HUES64 (cell line): Measurements from ENCODE around the gene P2RY6.

Experiments
- H3K27ac ChIP-seq: 2 replicates; pipeline ENCODE4 v1.7.0; 2013; ENCODE audit warnings: low read depth, low read length, inconsistent platforms
- H3K27me3 ChIP-seq: 2 replicates; pipeline ENCODE4 v1.6.1; 2013; ENCODE audit warnings: mild to moderate bottlenecking, low read length; ENCODE audit not compliant: insufficient read depth
- H3K36me3 ChIP-seq: 2 replicates; pipeline ENCODE4 v1.6.1; 2013; ENCODE audit warnings: mild to moderate bottlenecking, low read length; ENCODE audit not compliant: insufficient read depth
- H3K4me1 ChIP-seq: 2 replicates; pipeline ENCODE4 v1.6.1; 2013; ENCODE audit warnings: mild to moderate bottlenecking, low read length, moderate library complexity; ENCODE audit not compliant: insufficient read depth
- H3K4me3 ChIP-seq: 2 replicates; pipeline ENCODE4 v1.5.1; 2013; ENCODE audit warnings: mild to moderate bottlenecking, low read length, moderate library complexity
- H3K9ac ChIP-seq: 2 replicates; pipeline ENCODE4 v1.6.1; 2013; ENCODE audit warnings: mild to moderate bottlenecking, low read depth, low read length
- H3K9me3 ChIP-seq: 2 replicates; pipeline ENCODE4 v1.6.1; 2013; ENCODE audit warnings: low read depth, low read length; ENCODE audit not compliant: insufficient read depth
- WGBS: fragments of 150-250, 120-280 bp; methylation state at CpG from one replicate; pipeline ENCODE4 v1.1.7; 2013; ENCODE audit warnings: missing lambda C conversion rate; 5-methylcytosine and 5-hydroxymethylcytosine counted together

P2RY6 gene

GRCh38 chr11:73314117-73314961, 42.2 kb downstream of the P2RY6 start:
- no peak overlapping the region for H3K9ac ChIP-seq
- H3K27ac ChIP-seq: no peak overlapping the region
- H3K4me1 ChIP-seq: peaks cover 18% of the 10 kb centered on the region; the same call in 1 of the 2 replicates
- no peak overlapping the region for H3K4me3 ChIP-seq
- H3K27me3 ChIP-seq: peaks cover 14% of the 10 kb centered on the region
- 66% methylated on average over 11 of the region's 11 CpGs for WGBS
- no peaks in the 10 kb centered on the region for H3K9me3 ChIP-seq
- no peaks in the 10 kb centered on the region for H3K36me3 ChIP-seq

GRCh38 chr11:73315293-73316020, 43.3 kb downstream of the P2RY6 start:
- no peaks in the 10 kb centered on the region for H3K36me3 ChIP-seq
- H3K4me3 ChIP-seq: no peak overlapping the region
- no peaks in the 10 kb centered on the region for H3K9me3 ChIP-seq
- no peak overlapping the region for H3K9ac ChIP-seq
- H3K4me1 ChIP-seq: peaks cover 14% of the 10 kb centered on the region; the same call in 1 of the 2 replicates
- 54% methylated on average over 7 of the region's 9 CpGs for WGBS
- no peak overlapping the region for H3K27ac ChIP-seq
- peaks cover 3% of the 10 kb centered on the region; the same call in 1 of the 2 replicates for H3K27me3 ChIP-seq

- no peak overlapping the region for H3K27ac ChIP-seq
- H3K4me1 ChIP-seq: peaks cover 17% of the 10 kb centered on the region; the same call in 1 of the 2 replicates
- H3K9ac ChIP-seq: no peak overlapping the region
- no peaks in the 10 kb centered on the region for H3K36me3 ChIP-seq
- no peaks in the 10 kb centered on the region for H3K9me3 ChIP-seq
- WGBS: 86% methylated on average over 1 of the region's 1 CpG
- no peak overlapping the region for H3K4me3 ChIP-seq
- H3K27me3 ChIP-seq: no peaks in the 10 kb centered on the region; the same call in 1 of the 2 replicates
Observed at GRCh38 chr11:73316422-73316821, 44.3 kb downstream of the P2RY6 start.

- WGBS: 93% methylated on average over 4 of the region's 4 CpGs
- no peaks in the 10 kb centered on the region for H3K36me3 ChIP-seq
- H3K4me3 ChIP-seq: no peak overlapping the region
- no peaks in the 10 kb centered on the region for H3K9me3 ChIP-seq
- H3K27ac ChIP-seq: no peak overlapping the region
- H3K9ac ChIP-seq: no peak overlapping the region
- no peaks in the 10 kb centered on the region; the same call in 1 of the 2 replicates for H3K27me3 ChIP-seq
- H3K4me1 ChIP-seq: peaks cover 26% of the 10 kb centered on the region
Observed at GRCh38 chr11:73317373-73317772, 45.2 kb downstream of the P2RY6 start.

DNA sequence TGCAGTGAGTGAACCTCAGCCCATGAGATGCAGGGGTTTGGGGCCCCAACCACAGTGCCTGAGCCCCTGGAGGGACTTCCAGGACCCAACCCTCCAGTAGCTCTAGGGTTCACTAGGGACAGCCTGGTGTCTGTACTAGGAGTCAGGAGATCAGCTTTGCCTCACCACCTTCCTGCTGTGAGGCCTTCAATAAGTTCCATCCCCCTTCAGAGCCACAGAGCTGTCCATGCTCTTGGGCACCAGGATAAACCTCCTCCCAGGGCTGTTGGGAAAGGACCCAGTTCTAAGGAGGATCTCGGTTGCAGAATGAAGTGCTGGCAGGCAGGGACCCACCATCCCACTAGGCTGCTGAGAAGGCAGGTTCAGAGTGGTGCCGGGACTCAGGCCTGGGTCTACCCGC, 45.7 kb downstream of the P2RY6 start:
- Histone ChIP-seq H3K27me3 (no peaks in the 10 kb centered on the region; the same call in 1 of the 2 replicates), H3K4me1 (peaks cover 31% of the 10 kb centered on the region), H3K4me3 (no peak overlapping the region), H3K27ac (no peak overlapping the region), H3K36me3 (no peaks in the 10 kb centered on the region), H3K9ac (no peak overlapping the region), H3K9me3 (no peaks in the 10 kb centered on the region)
- 88% methylated on average over 3 of the region's 3 CpGs for WGBS

- Histone ChIP-seq H3K36me3 (no peaks in the 10 kb centered on the region), H3K9ac (no peak overlapping the region), H3K4me1 (peaks cover 34% of the 10 kb centered on the region), H3K9me3 (no peaks in the 10 kb centered on the region), H3K27me3 (no peaks in the 10 kb centered on the region; the same call in 1 of the 2 replicates), H3K4me3 (no peak overlapping the region), H3K27ac (no peak overlapping the region)
- WGBS: 95% methylated on average over 8 of the region's 8 CpGs
Observed at GRCh38 chr11:73318501-73319011, 46.4 kb downstream of the P2RY6 start.

- WGBS: 81% methylated on average over 9 of the region's 10 CpGs
- Histone ChIP-seq H3K27me3 (no peaks in the 10 kb centered on the region; the same call in 1 of the 2 replicates), H3K9me3 (no peaks in the 10 kb centered on the region), H3K4me1 (peaks cover 33% of the 10 kb centered on the region), H3K36me3 (no peaks in the 10 kb centered on the region), H3K27ac (no peak overlapping the region), H3K4me3 (no peak overlapping the region), H3K9ac (no peak overlapping the region)
Observed at GRCh38 chr11:73320763-73321603, 48.8 kb downstream of the P2RY6 start.

GRCh38 chr11:73321604-73322381, 49.7 kb downstream of the P2RY6 start:
- no peak overlapping the region for H3K4me3 ChIP-seq
- no peak overlapping the region for H3K27ac ChIP-seq
- WGBS: 60% methylated on average over 9 of the region's 10 CpGs
- peaks cover 33% of the 10 kb centered on the region for H3K4me1 ChIP-seq
- H3K9ac ChIP-seq: no peak overlapping the region
- no peaks in the 10 kb centered on the region for H3K36me3 ChIP-seq
- H3K9me3 ChIP-seq: no peaks in the 10 kb centered on the region
- no peaks in the 10 kb centered on the region; the same call in 1 of the 2 replicates for H3K27me3 ChIP-seq

DNA sequence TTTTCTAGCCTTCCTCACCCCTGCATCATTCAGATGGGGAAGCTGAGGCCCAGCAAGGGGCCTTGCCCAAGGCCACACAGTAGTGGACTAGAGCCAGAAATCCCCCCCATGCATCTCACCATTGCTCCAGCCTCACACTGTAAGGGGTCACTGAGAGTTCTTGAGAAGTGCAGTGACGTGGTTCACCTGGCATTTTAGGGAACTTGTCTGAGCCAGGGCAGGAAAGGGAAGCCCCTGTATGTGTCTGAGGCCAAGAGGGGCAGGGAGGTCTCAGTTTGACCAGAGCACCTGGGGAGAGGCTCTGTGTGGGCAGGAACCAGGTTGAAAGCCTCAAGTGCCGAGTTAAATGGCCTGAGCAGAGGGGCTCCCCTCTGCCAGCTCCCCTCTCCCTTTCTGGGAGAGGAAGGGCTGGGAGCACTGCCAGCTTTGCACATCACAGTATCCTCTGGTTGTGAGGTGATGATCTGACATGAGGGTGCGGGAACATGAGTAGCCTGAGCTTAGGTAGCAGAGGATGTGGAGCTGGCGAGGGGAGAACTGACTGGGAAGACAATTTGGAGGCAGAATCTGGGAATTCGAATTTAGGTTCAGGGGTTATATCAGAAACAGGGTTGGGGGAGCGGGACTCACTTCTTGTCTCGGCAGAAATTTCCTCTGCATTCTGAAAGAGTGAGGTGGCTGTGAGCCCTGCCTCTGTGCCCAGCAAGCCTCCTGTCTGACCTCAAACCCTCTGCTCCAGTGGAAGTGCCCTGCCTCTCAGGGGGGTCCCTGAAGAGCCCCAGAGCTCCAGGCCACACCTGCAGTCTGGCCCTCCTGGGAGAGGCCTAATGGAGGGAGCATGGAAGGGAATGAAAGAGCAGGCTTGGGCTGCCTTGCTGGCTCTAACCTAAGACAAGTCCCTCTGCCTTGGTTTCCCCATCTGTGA, 50.5 kb downstream of the P2RY6 start:
- Histone ChIP-seq H3K27me3 (no peaks in the 10 kb centered on the region; the same call in 1 of the 2 replicates), H3K27ac (no peak overlapping the region; the same call in 1 of the 2 replicates), H3K4me3 (no peak overlapping the region), H3K9me3 (no peaks in the 10 kb centered on the region), H3K36me3 (no peaks in the 10 kb centered on the region), H3K9ac (no peak overlapping the region), H3K4me1 (peaks cover 33% of the 10 kb centered on the region)
- WGBS: 80% methylated on average over 7 of the region's 7 CpGs
